ENCODE results near the gene TICAM1.

DNA sequence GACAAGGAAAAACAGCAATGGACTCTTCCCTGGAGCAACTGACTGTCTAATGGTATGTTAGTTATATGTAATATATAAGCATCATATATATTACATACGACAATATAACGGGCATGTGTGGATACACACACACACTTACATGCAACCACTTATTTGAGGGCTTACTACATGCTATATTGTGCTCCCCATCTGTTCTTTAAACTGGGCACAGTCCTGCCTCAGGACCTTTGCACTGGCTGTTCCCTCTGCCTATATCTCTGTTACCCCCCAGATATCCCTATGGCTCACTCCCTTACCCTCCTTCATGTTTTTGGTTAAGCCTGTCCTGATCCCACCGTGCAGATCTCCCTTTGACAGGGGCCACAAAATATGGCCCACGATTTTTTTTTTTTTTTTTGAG lies 10.2 kb downstream of the TICAM1 start:
- TF ChIP-seq, protein P1, sequence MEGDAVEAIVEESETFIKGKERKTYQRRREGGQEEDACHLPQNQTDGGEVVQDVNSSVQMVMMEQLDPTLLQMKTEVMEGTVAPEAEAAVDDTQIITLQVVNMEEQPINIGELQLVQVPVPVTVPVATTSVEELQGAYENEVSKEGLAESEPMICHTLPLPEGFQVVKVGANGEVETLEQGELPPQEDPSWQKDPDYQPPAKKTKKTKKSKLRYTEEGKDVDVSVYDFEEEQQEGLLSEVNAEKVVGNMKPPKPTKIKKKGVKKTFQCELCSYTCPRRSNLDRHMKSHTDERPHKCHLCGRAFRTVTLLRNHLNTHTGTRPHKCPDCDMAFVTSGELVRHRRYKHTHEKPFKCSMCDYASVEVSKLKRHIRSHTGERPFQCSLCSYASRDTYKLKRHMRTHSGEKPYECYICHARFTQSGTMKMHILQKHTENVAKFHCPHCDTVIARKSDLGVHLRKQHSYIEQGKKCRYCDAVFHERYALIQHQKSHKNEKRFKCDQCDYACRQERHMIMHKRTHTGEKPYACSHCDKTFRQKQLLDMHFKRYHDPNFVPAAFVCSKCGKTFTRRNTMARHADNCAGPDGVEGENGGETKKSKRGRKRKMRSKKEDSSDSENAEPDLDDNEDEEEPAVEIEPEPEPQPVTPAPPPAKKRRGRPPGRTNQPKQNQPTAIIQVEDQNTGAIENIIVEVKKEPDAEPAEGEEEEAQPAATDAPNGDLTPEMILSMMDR (conservative IDR thresholded peaks at IDR 0.05; ENCODE audit: low read depth in 2 of 2), result no peak
- no peak for TF ChIP-seq POLR2AphosphoS5 (IDR thresholded peaks at IDR 0.05; ENCODE audit: low read depth)
- TF ChIP-seq EZH2 (IDR thresholded peaks at IDR 0.05; ENCODE audit: low read depth, unreplicated experiment), result no peak
- no peak for TF ChIP-seq EZH2phosphoT487 (IDR thresholded peaks at IDR 0.05; ENCODE audit: unreplicated experiment)
- TF ChIP-seq, protein P2, sequence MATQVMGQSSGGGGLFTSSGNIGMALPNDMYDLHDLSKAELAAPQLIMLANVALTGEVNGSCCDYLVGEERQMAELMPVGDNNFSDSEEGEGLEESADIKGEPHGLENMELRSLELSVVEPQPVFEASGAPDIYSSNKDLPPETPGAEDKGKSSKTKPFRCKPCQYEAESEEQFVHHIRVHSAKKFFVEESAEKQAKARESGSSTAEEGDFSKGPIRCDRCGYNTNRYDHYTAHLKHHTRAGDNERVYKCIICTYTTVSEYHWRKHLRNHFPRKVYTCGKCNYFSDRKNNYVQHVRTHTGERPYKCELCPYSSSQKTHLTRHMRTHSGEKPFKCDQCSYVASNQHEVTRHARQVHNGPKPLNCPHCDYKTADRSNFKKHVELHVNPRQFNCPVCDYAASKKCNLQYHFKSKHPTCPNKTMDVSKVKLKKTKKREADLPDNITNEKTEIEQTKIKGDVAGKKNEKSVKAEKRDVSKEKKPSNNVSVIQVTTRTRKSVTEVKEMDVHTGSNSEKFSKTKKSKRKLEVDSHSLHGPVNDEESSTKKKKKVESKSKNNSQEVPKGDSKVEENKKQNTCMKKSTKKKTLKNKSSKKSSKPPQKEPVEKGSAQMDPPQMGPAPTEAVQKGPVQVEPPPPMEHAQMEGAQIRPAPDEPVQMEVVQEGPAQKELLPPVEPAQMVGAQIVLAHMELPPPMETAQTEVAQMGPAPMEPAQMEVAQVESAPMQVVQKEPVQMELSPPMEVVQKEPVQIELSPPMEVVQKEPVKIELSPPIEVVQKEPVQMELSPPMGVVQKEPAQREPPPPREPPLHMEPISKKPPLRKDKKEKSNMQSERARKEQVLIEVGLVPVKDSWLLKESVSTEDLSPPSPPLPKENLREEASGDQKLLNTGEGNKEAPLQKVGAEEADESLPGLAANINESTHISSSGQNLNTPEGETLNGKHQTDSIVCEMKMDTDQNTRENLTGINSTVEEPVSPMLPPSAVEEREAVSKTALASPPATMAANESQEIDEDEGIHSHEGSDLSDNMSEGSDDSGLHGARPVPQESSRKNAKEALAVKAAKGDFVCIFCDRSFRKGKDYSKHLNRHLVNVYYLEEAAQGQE (IDR thresholded peaks at IDR 0.05; ENCODE audit: unreplicated experiment), result no peak
- no peak for TF ChIP-seq ZNF331 (CRISPR knock-in tag; IDR thresholded peaks at IDR 0.05; ENCODE audit: low read depth)
- TF ChIP-seq, protein P3, sequence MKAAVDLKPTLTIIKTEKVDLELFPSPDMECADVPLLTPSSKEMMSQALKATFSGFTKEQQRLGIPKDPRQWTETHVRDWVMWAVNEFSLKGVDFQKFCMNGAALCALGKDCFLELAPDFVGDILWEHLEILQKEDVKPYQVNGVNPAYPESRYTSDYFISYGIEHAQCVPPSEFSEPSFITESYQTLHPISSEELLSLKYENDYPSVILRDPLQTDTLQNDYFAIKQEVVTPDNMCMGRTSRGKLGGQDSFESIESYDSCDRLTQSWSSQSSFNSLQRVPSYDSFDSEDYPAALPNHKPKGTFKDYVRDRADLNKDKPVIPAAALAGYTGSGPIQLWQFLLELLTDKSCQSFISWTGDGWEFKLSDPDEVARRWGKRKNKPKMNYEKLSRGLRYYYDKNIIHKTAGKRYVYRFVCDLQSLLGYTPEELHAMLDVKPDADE (IDR thresholded peaks at IDR 0.05), result no peak
- no peak for TF ChIP-seq CREB1 (CRISPR knock-in tag; IDR thresholded peaks at IDR 0.05; ENCODE audit: low read depth)
- no peak for TF ChIP-seq JUNB (IDR thresholded peaks at IDR 0.05; ENCODE audit: unreplicated experiment)
- no peak for TF ChIP-seq STAT1 (IDR thresholded peaks at IDR 0.05; ENCODE audit: unreplicated experiment)
- no peak for TF ChIP-seq NANOG (IDR thresholded peaks at IDR 0.05; ENCODE audit: borderline replicate concordance)
- TF ChIP-seq ZNF114 (CRISPR knock-in tag; IDR thresholded peaks at IDR 0.05), result no peak
- TF ChIP-seq, protein P4, sequence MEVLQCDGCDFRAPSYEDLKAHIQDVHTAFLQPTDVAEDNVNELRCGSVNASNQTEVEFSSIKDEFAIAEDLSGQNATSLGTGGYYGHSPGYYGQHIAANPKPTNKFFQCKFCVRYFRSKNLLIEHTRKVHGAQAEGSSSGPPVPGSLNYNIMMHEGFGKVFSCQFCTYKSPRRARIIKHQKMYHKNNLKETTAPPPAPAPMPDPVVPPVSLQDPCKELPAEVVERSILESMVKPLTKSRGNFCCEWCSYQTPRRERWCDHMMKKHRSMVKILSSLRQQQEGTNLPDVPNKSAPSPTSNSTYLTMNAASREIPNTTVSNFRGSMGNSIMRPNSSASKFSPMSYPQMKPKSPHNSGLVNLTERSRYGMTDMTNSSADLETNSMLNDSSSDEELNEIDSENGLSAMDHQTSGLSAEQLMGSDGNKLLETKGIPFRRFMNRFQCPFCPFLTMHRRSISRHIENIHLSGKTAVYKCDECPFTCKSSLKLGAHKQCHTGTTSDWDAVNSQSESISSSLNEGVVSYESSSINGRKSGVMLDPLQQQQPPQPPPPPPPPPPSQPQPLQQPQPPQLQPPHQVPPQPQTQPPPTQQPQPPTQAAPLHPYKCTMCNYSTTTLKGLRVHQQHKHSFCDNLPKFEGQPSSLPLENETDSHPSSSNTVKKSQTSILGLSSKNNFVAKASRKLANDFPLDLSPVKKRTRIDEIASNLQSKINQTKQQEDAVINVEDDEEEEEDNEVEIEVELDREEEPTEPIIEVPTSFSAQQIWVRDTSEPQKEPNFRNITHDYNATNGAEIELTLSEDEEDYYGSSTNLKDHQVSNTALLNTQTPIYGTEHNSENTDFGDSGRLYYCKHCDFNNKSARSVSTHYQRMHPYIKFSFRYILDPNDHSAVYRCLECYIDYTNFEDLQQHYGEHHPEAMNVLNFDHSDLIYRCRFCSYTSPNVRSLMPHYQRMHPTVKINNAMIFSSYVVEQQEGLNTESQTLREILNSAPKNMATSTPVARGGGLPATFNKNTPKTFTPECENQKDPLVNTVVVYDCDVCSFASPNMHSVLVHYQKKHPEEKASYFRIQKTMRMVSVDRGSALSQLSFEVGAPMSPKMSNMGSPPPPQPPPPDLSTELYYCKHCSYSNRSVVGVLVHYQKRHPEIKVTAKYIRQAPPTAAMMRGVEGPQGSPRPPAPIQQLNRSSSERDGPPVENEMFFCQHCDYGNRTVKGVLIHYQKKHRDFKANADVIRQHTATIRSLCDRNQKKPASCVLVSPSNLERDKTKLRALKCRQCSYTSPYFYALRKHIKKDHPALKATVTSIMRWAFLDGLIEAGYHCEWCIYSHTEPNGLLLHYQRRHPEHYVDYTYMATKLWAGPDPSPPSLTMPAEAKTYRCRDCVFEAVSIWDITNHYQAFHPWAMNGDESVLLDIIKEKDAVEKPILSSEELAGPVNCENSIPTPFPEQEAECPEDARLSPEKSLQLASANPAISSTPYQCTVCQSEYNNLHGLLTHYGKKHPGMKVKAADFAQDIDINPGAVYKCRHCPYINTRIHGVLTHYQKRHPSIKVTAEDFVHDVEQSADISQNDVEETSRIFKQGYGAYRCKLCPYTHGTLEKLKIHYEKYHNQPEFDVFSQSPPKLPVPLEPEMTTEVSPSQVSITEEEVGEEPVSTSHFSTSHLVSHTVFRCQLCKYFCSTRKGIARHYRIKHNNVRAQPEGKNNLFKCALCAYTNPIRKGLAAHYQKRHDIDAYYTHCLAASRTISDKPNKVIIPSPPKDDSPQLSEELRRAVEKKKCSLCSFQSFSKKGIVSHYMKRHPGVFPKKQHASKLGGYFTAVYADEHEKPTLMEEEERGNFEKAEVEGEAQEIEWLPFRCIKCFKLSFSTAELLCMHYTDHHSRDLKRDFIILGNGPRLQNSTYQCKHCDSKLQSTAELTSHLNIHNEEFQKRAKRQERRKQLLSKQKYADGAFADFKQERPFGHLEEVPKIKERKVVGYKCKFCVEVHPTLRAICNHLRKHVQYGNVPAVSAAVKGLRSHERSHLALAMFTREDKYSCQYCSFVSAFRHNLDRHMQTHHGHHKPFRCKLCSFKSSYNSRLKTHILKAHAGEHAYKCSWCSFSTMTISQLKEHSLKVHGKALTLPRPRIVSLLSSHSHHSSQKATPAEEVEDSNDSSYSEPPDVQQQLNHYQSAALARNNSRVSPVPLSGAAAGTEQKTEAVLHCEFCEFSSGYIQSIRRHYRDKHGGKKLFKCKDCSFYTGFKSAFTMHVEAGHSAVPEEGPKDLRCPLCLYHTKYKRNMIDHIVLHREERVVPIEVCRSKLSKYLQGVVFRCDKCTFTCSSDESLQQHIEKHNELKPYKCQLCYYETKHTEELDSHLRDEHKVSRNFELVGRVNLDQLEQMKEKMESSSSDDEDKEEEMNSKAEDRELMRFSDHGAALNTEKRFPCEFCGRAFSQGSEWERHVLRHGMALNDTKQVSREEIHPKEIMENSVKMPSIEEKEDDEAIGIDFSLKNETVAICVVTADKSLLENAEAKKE (CRISPR knock-in tag; IDR thresholded peaks at IDR 0.05), result no peak

Data from GM23338 (cell line).